IMR-90 (cell line): Measurements from ENCODE around the gene COG4. TPM values are rescaled to one million over a fixed set of nuclear protein-coding genes. Genes with fewer than 3 reads are reported as not detected.

ENCODE experiments used
- ATAC-seq: fragments of 200-7000 bp; cut with Tn5 transposase; 2 replicates; pipeline ENCODE4 v1.9.1; 2020; ENCODE audit warnings: low read depth, mild to moderate bottlenecking, moderate library complexity
- BruUV-seq: library from RNA; stranded (reverse); fragments of 400-500 nt; replicated peaks from 2 replicates; lab custom pipeline; 2021; lab: Mats Ljungman, UMichigan
- CTCF ChIA-PET: fragments of 300-600 bp; formaldehyde crosslinking; extraction: SDS; loops from one replicate; lab custom pipeline; 2021; ENCODE audit warnings: antibody characterized with exemption; lab: Yijun Ruan, JAX
- POLR2A ChIA-PET: fragments of 300-600 bp; sonication (Branson Sonifier 250); formaldehyde crosslinking; loops from one replicate; lab custom pipeline; 2022; ENCODE audit warnings: antibody characterized with exemption; ENCODE audit not compliant: unreplicated experiment; lab: Charles Lee
- DNase-seq: peaks from one replicate; pipeline ENCODE4 v3.0.0; 2013
- H2AFZ ChIP-seq: replicated peaks from 2 replicates; pipeline ENCODE3; 2013; ENCODE audit warnings: low read length, mild to moderate bottlenecking; ENCODE audit not compliant: poor library complexity
- H2AK5ac ChIP-seq: 2 replicates; pipeline ENCODE4 v1.6.1; 2013; ENCODE audit warnings: low read depth, low read length, inconsistent platforms
- H2AK9ac ChIP-seq: replicated peaks from 2 replicates; pipeline ENCODE3; 2013; ENCODE audit warnings: mild to moderate bottlenecking, low read depth, low read length, moderate library complexity; ENCODE audit not compliant: poor library complexity
- H2BK120ac ChIP-seq: 2 replicates; pipeline ENCODE4 v1.6.1; 2013; ENCODE audit warnings: low read depth, low read length, inconsistent platforms
- H2BK15ac ChIP-seq: 3 replicates; pipeline ENCODE4 v1.6.1; 2013; ENCODE audit warnings: low read depth, low read length, inconsistent platforms
- H2BK20ac ChIP-seq: 2 replicates; pipeline ENCODE4 v1.6.1; 2013; ENCODE audit warnings: low read depth, mild to moderate bottlenecking, inconsistent platforms, low read length, moderate library complexity
- H2BK5ac ChIP-seq: 2 replicates; pipeline ENCODE4 v1.6.1; 2013; ENCODE audit warnings: mild to moderate bottlenecking, low read depth, low read length, inconsistent platforms; ENCODE audit not compliant: poor library complexity, severe bottlenecking
- H3K14ac ChIP-seq: replicated peaks from 2 replicates; pipeline ENCODE4 v1.6.1; 2013; ENCODE audit warnings: low read depth, low read length, inconsistent platforms
- H3K18ac ChIP-seq: 2 replicates; pipeline ENCODE4 v1.6.1; 2013; ENCODE audit warnings: low read depth, low read length, control low read depth
- H3K23ac ChIP-seq: 2 replicates; pipeline ENCODE4 v1.6.1; 2013; ENCODE audit warnings: low read depth, low read length, inconsistent platforms
- H3K27ac ChIP-seq: 2 replicates; pipeline ENCODE4 v1.5.1; 2013; ENCODE audit warnings: mild to moderate bottlenecking, control low read depth, low read length; ENCODE audit not compliant: insufficient read depth
- H3K27me3 ChIP-seq: 2 replicates; pipeline ENCODE4 v1.6.1; 2013; ENCODE audit warnings: low read length; ENCODE audit not compliant: control insufficient read depth, insufficient read depth
- H3K36me3 ChIP-seq: 2 replicates; pipeline ENCODE4 v1.6.1; 2013; ENCODE audit warnings: low read length, mixed read lengths; ENCODE audit not compliant: control insufficient read depth, insufficient read depth
- H3K4ac ChIP-seq: 2 replicates; pipeline ENCODE4 v1.6.1; 2013; ENCODE audit warnings: low read depth, low read length, inconsistent platforms
- H3K4me1 ChIP-seq: 2 replicates; pipeline ENCODE4 v1.6.1; 2013; ENCODE audit warnings: low read length, mixed read lengths; ENCODE audit not compliant: control insufficient read depth, insufficient read depth
- H3K4me2 ChIP-seq: 2 replicates; pipeline ENCODE4 v1.6.1; 2013; ENCODE audit warnings: low read depth, mild to moderate bottlenecking, control low read depth, low read length, moderate library complexity
- H3K4me3 ChIP-seq: 2 replicates; pipeline ENCODE4 v1.5.1; 2013; ENCODE audit warnings: low read depth, mild to moderate bottlenecking, control low read depth, low read length, moderate library complexity; ENCODE audit not compliant: insufficient read depth
- H3K56ac ChIP-seq: 2 replicates; pipeline ENCODE4 v1.6.1; 2013; ENCODE audit warnings: low read length, inconsistent platforms; ENCODE audit not compliant: insufficient read depth; ENCODE audit errors: extremely low read depth
- H3K79me1 ChIP-seq, 2 experiments: 2 replicates each; pipeline ENCODE4 v1.6.1; 2013; ENCODE audit warnings: low read length in 2 of 2, inconsistent platforms in 1 of 2, low read depth in 1 of 2
- H3K9ac ChIP-seq: 2 replicates; pipeline ENCODE4 v1.6.1; 2013; ENCODE audit warnings: low read depth, low read length, control low read depth
- H3K9me1 ChIP-seq: 2 replicates; pipeline ENCODE4 v1.6.1; 2013; ENCODE audit warnings: low read length, inconsistent platforms; ENCODE audit not compliant: insufficient read depth
- H3K9me3 ChIP-seq: 2 replicates; pipeline ENCODE4 v1.6.1; 2013; ENCODE audit warnings: low read length; ENCODE audit not compliant: control insufficient read depth, insufficient read depth
- H4K20me1 ChIP-seq: 2 replicates; pipeline ENCODE4 v1.6.1; 2013; ENCODE audit warnings: low read length, inconsistent platforms; ENCODE audit not compliant: insufficient read depth
- H4K5ac ChIP-seq: 2 replicates; pipeline ENCODE4 v1.6.1; 2013; ENCODE audit warnings: mild to moderate bottlenecking, low read depth, low read length, control low read depth
- H4K8ac ChIP-seq, 2 experiments: 2 replicates each; pipeline ENCODE4 v1.6.1; 2013; ENCODE audit warnings: low read depth in 2 of 2, low read length in 2 of 2, control low read depth in 1 of 2, inconsistent platforms in 1 of 2
- H4K91ac ChIP-seq: 2 replicates; pipeline ENCODE4 v1.6.1; 2013; ENCODE audit warnings: low read depth, low read length, inconsistent platforms; ENCODE audit not compliant: insufficient read depth
- BHLHE40 ChIP-seq: fragments of 150-350 bp; IDR thresholded peaks from 2 replicates; pipeline ENCODE4 v1.6.1; 2016; ENCODE audit warnings: mild to moderate bottlenecking, low read depth, low read length
- CEBPB ChIP-seq: IDR thresholded peaks from 2 replicates; pipeline ENCODE4 v1.6.1; 2012; ENCODE audit warnings: low read depth, low read length, improper control_type of control experiment
- CHD1 ChIP-seq: IDR thresholded peaks from 2 replicates; pipeline ENCODE4 v1.6.1; 2012; ENCODE audit warnings: low read depth, low read length, improper control_type of control experiment
- FOS ChIP-seq: fragments of 150-350 bp; IDR thresholded peaks from 2 replicates; pipeline ENCODE4 v1.6.1; 2016; ENCODE audit warnings: low read depth, low read length
- MAFK ChIP-seq: IDR thresholded peaks from 2 replicates; pipeline ENCODE4 v1.6.1; 2012; ENCODE audit warnings: low read depth, low read length, improper control_type of control experiment
- MAZ ChIP-seq: IDR thresholded peaks from 2 replicates; pipeline ENCODE4 v1.6.1; 2012; ENCODE audit warnings: low read depth, mild to moderate bottlenecking, low read length, improper control_type of control experiment, moderate library complexity, borderline replicate concordance
- MXI1 ChIP-seq: IDR thresholded peaks from 2 replicates; pipeline ENCODE4 v1.6.1; 2012; ENCODE audit warnings: low read depth, mild to moderate bottlenecking, low read length, moderate library complexity, borderline replicate concordance
- NFE2L2 ChIP-seq: fragments of 150-350 bp; IDR thresholded peaks from 2 replicates; pipeline ENCODE4 v1.6.1; 2016; ENCODE audit warnings: low read depth, mild to moderate bottlenecking, low read length
- POLR2A ChIP-seq: IDR thresholded peaks from 2 replicates; pipeline ENCODE4 v1.6.1; 2012; ENCODE audit warnings: mild to moderate bottlenecking, low read depth, low read length
- RAD21 ChIP-seq: IDR thresholded peaks from 2 replicates; pipeline ENCODE4 v1.6.1; 2012; ENCODE audit warnings: low read length, improper control_type of control experiment
- RCOR1 ChIP-seq: IDR thresholded peaks from 2 replicates; pipeline ENCODE4 v1.6.1; 2012; ENCODE audit warnings: mild to moderate bottlenecking, low read length, improper control_type of control experiment; ENCODE audit not compliant: insufficient replicate concordance
- RFX5 ChIP-seq: IDR thresholded peaks from 2 replicates; pipeline ENCODE4 v1.8.0; 2012; ENCODE audit warnings: low read depth, mild to moderate bottlenecking, low read length, moderate library complexity
- SMC3 ChIP-seq: fragments of 150-350 bp; IDR thresholded peaks from 2 replicates; pipeline ENCODE4 v1.6.1; 2016; ENCODE audit warnings: low read depth, mild to moderate bottlenecking, antibody characterized with exemption, low read length, moderate library complexity
- WGBS, 2 experiments: methylation state at CpG; one replicate each; pipeline versions ENCODE4 v1.1.5 to v1.1.7; 2013; ENCODE audit warnings: missing lambda C conversion rate in 2 of 2; ENCODE audit not compliant: insufficient read length in 1 of 2; ENCODE audit errors: extremely low coverage in 2 of 2; 5-methylcytosine and 5-hydroxymethylcytosine counted together
- dilution Hi-C: fragments of 300-500 bp; cut with HindIII; formaldehyde crosslinking; loops from one replicate; pipeline ENCODE4 v1.14.3; 2018; ENCODE audit warnings: low sequenced_read_pairs; ENCODE audit not compliant: unreplicated experiment
- in situ Hi-C: fragments of 300-500 bp; cut with MboI; formaldehyde crosslinking; loops from 3 replicates; pipeline ENCODE4 v1.14.3; 2019; ENCODE audit warnings: low sequenced_read_pairs, inconsistent platforms, mixed read lengths
- intact Hi-C: fragments of 100-400 bp; cut with micrococcal nuclease; formaldehyde crosslinking; loops from 2 replicates; pipeline ENCODE4 v1.10.0; 2022
- polyA plus RNA-seq, 3 experiments: library from polyadenylated mRNA; depleted of rRNA; stranded (reverse); fragments of >200 nt; gene quantifications; 2 replicates each; pipeline ENCODE4 v1.2.3, GENCODE V29; 2012; ENCODE audit warnings: low replicate concordance in 1 of 3
- total RNA-seq: library from RNA; depleted of rRNA; stranded (reverse); fragments of >200 nt; gene quantifications from 2 replicates; pipeline ENCODE4 v1.2.3, GENCODE V29; 2012
- TF ChIP-seq, protein P1 (sequence below): fragments of 150-350 bp; IDR thresholded peaks from 2 replicates; pipeline ENCODE4 v1.6.1; 2017; ENCODE audit warnings: mild to moderate bottlenecking, antibody characterized with exemption, low read length, low read depth
- TF ChIP-seq, protein P2 (sequence below): fragments of 150-350 bp; IDR thresholded peaks from 2 replicates; pipeline ENCODE4 v1.6.1; 2016; ENCODE audit warnings: low read depth, mild to moderate bottlenecking, low read length, moderate library complexity, borderline replicate concordance

The COG4 gene
- total and polyA plus RNA-seq, 2 of the 4 experiments (the other 2 are of a cell fraction): 47.5 to 96.1 TPM

DNA sequence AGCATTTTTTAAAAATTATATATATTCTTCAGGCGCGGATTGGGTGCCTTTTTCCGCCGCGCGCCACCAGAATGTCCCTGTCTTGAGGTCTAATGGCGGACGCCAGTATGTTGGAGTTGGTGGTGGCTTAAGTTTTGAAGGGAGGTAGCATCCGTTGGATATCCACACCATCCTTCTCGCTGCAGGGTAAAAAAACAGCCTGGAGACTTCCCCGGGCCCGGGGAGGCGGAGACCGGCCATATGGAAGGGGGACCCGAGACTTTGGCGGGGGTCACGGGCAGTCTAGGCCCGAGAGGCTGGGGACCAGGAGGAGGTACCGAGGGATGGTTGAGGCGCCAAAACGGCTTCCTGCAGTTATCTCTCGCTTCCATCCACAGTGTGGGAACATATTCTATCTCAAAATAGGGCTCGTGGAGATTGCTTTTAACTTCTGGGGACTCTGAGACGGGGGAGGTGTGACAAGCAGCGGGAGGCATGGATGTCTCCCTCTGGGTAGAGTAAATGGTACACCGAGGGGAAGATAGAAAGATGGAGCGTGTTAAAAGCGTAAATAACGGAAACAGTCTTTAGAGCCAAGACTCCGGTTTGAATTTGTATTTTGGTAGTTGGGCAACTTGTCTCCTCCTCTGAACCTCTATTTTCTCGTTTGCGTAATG lies 517 bp upstream of the COG4 start, which contains the start of gene SF3B3:
Gene SF3B3 (plus strand): TSS at position 74 of the 656 bp plus-strand sequence. CDS start 2,841 bp downstream, outside the sequence.
- intact Hi-C loops (loop anchor here (1.0 kb wide), 1 partner anchor 143 kb away; no protein-coding TSS in a partner anchor), dilution Hi-C loops (no loop called here), in situ Hi-C loops (no loop called here)
- no peaks in the 10 kb centered on the region for H3K9me3 ChIP-seq
- peak within 1 kb of the TSS; percentile 93 for H3K4ac ChIP-seq
- ATAC-seq: peak; percentile 73
- H3K4me2 ChIP-seq: peak within 1 kb of the TSS; percentile 87
- H3K18ac ChIP-seq: peak within 1 kb of the TSS; percentile 8
- H2BK15ac ChIP-seq: no peak within 1 kb of the TSS
- H3K56ac ChIP-seq: peak within 1 kb of the TSS; percentile 95
- peak within 1 kb of the TSS; percentile 79 for H3K27ac ChIP-seq
- TF ChIP-seq SMC3: no peak
- no peak for TF ChIP-seq RCOR1
- TF ChIP-seq, protein P1, sequence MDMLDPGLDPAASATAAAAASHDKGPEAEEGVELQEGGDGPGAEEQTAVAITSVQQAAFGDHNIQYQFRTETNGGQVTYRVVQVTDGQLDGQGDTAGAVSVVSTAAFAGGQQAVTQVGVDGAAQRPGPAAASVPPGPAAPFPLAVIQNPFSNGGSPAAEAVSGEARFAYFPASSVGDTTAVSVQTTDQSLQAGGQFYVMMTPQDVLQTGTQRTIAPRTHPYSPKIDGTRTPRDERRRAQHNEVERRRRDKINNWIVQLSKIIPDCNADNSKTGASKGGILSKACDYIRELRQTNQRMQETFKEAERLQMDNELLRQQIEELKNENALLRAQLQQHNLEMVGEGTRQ: no peak
- TF ChIP-seq NFE2L2: no peak
- no peak for TF ChIP-seq BHLHE40
- peak; percentile 91 for TF ChIP-seq POLR2A
- no peak for TF ChIP-seq RAD21
- TF ChIP-seq, protein P2, sequence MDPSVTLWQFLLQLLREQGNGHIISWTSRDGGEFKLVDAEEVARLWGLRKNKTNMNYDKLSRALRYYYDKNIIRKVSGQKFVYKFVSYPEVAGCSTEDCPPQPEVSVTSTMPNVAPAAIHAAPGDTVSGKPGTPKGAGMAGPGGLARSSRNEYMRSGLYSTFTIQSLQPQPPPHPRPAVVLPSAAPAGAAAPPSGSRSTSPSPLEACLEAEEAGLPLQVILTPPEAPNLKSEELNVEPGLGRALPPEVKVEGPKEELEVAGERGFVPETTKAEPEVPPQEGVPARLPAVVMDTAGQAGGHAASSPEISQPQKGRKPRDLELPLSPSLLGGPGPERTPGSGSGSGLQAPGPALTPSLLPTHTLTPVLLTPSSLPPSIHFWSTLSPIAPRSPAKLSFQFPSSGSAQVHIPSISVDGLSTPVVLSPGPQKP: no peak
- TF ChIP-seq MAZ: no peak
- no peak for TF ChIP-seq RFX5
- TF ChIP-seq CHD1: 0 out of 2 replicates have a peak, but pooled peaks have one; percentile 25
- no peak for TF ChIP-seq MAFK
- TF ChIP-seq FOS: 0 out of 2 replicates have a peak, but pooled peaks have one; percentile 8
- TF ChIP-seq MXI1: 0 out of 2 replicates have a peak, but pooled peaks have one; percentile 65
- TF ChIP-seq CEBPB: no peak; the same call in 1 of the 2 replicates
- peaks cover 4% of the 10 kb centered on the region for H3K4me1 ChIP-seq
- H4K91ac ChIP-seq: peak within 1 kb of the TSS; percentile 94
- peak within 1 kb of the TSS; percentile 94 for H3K9ac ChIP-seq
- H3K27me3 ChIP-seq: no peaks in the 10 kb centered on the region
- peaks cover 8% of the 10 kb centered on the region for H3K36me3 ChIP-seq
- peak within 1 kb of the TSS; percentile 91 for H3K23ac ChIP-seq
- H2AFZ ChIP-seq: peak within 1 kb of the TSS; percentile 89
- no peak within 1 kb of the TSS for H2BK20ac ChIP-seq
- DNase-seq: peak; percentile 24
- WGBS, 2 experiments: 0% methylated on average over 7 of the region's 32 CpGs; no CpG with 5 or more reads in 1 of the 2 experiments
- H4K20me1 ChIP-seq: peaks cover 37% of the 10 kb centered on the region
- peaks cover 6 to 45% of the 10 kb centered on the region in 2 experiments for H3K79me1 ChIP-seq
- H4K5ac ChIP-seq: peak within 1 kb of the TSS; percentile 52
- H2BK120ac ChIP-seq: peak within 1 kb of the TSS; percentile 45; the same call in 1 of the 2 replicates
- H2BK5ac ChIP-seq: peak within 1 kb of the TSS; percentile 64
- no TSS peak for BruUV-seq
- peak within 1 kb of the TSS; percentile 96 for H3K14ac ChIP-seq
- peaks cover 3% of the 10 kb centered on the region for H3K9me1 ChIP-seq
- peak within 1 kb of the TSS; percentile 63 for H3K4me3 ChIP-seq
- ChIA-PET CTCF (interaction anchor here (0.6 kb wide), 1 partner anchor 246 kb away, joined by 3 read pairs; no protein-coding TSS in a partner anchor), POLR2A (no interaction called here)
- H2AK9ac ChIP-seq: peak within 1 kb of the TSS; percentile 98
- peak within 1 kb of the TSS; percentile 93 for H2AK5ac ChIP-seq
- peak within 1 kb of the TSS; percentile 98 for H4K8ac ChIP-seq
